Spleen (tissue), 11 donors: ENCODE results near the gene ECD. TPM values are rescaled to one million over a fixed set of nuclear protein-coding genes. Genes with fewer than 3 reads are reported as not detected.

Source experiments
- DNase-seq: peaks from one replicate; pipeline ENCODE4 v3.0.0-alpha.2; 2020
- H3K27ac ChIP-seq, 8 donors: fragments of 200-600 bp; sonication (generic) in 7 of 8; 1 replicate in 4 of 8; 2 replicates in 4 of 8; pipeline versions ENCODE4 v1.5.0 to v1.8.0; 2016 to 2021; ENCODE audit warnings: inconsistent platforms in 4 of 8, mild to moderate bottlenecking in 4 of 8, moderate library complexity in 1 of 8
- H3K27me3 ChIP-seq, 7 donors: fragments of 200-600 bp; sonication (generic) in 6 of 7; replicated peaks in 1 of 7; 1 replicate in 4 of 7; 2 replicates in 3 of 7; pipeline versions ENCODE4 v1.5.0 to v1.8.0; 2016 to 2021; ENCODE audit warnings: inconsistent platforms in 3 of 7, mild to moderate bottlenecking in 1 of 7
- H3K36me3 ChIP-seq, 6 donors: fragments of 200-600 bp; sonication (generic) in 5 of 6; 1 replicate in 4 of 6; 2 replicates in 2 of 6; pipeline versions ENCODE4 v1.5.0 to v1.8.0; 2016 to 2021; ENCODE audit warnings: inconsistent platforms in 2 of 6
- H3K4me1 ChIP-seq, 6 donors: fragments of 200-600 bp; sonication (generic) in 5 of 6; 1 replicate in 3 of 6; 2 replicates in 3 of 6; pipeline versions ENCODE4 v1.5.0 to v1.8.0; 2016 to 2021; ENCODE audit warnings: inconsistent platforms in 3 of 6
- H3K4me3 ChIP-seq, 8 donors: fragments of 200-600 bp; sonication (generic) in 7 of 8; 1 replicate in 4 of 8; 2 replicates in 4 of 8; pipeline versions ENCODE4 v1.5.0 to v1.8.0; 2016 to 2021; ENCODE audit warnings: inconsistent platforms in 4 of 8, mild to moderate bottlenecking in 4 of 8, moderate library complexity in 2 of 8
- H3K9me3 ChIP-seq, 8 donors: fragments of 200-600 bp; sonication (generic) in 7 of 8; 1 replicate in 4 of 8; 2 replicates in 4 of 8; pipeline versions ENCODE4 v1.5.0 to v1.8.0; 2016 to 2021; ENCODE audit warnings: inconsistent platforms in 4 of 8
- CTCF ChIP-seq, 11 experiments: fragments of 200-600 bp in 7 of 11; fragments of 450-650 bp in 4 of 11; sonication (generic) in 4 of 11; IDR thresholded peaks in 8 of 11; conservative IDR thresholded peaks in 3 of 11; 1 replicate in 7 of 11; 2 replicates in 4 of 11; pipeline versions ENCODE4 v1.4.0 to v1.8.0; 2016 to 2021; ENCODE audit warnings: antibody characterized with exemption in 11 of 11, inconsistent platforms in 4 of 11, mild to moderate bottlenecking in 1 of 11
- POLR2A ChIP-seq, 3 donors: fragments of 450-650 bp; IDR thresholded peaks; one replicate each; pipeline ENCODE4 v1.5.1; 2017; ENCODE audit warnings: antibody characterized with exemption in 3 of 3, mild to moderate bottlenecking in 1 of 3
- POLR2AphosphoS5 ChIP-seq, 3 donors: sonication (generic); formaldehyde crosslinking; IDR thresholded peaks; one replicate each; pipeline ENCODE4 v1.5.1; 2017; ENCODE audit warnings: antibody characterized with exemption in 3 of 3
- WGBS, 5 donors: extraction: QIAGEN DNeasy Blood & Tissue Kit in 3 of 5; methylation state at CpG; one replicate each; pipeline versions ENCODE4 v1.1.5 to v1.1.7; 2013 to 2018; 5-methylcytosine and 5-hydroxymethylcytosine counted together
- intact Hi-C: fragments of 100-400 bp; cut with DNase I; formaldehyde crosslinking; loops from one replicate; pipeline ENCODE4 v1.15.0; 2023; ENCODE audit warnings: low total_unique reads
- polyA plus RNA-seq, 3 donors: library from polyadenylated mRNA; stranded (reverse); fragments of 200-250 nt; gene quantifications; one replicate each; pipeline ENCODE4 v1.2.1, GENCODE V29; 2013
- small RNA-seq, 4 donors: library from RNA; depleted of rRNA; stranded (forward); fragments of <200 nt; gene quantifications; one replicate each; pipeline ENCODE3, GENCODE V24; 2016
- total RNA-seq, 7 donors: library from RNA; depleted of rRNA in 3 of 7; stranded (reverse); fragments of >200 nt in 3 of 7; fragmentation: NEBNext Ultra II Directional in 4 of 7; extraction: Animal tissue kit (Norgen Biotek cat#: 25700) in 4 of 7; gene quantifications; one replicate each; pipeline versions ENCODE4 v1.1.0 to v1.2.1, GENCODE V29; 2016 to 2021
- donor health status: healthy with polysubstance abuse.
- donor health status: DM: no; HTN: no; CAD: no; lungs with moderate emphysema.
- donor health status: DM: no; HTN: no; CAD: no.
- donor health status: Bipolar disorder and iron deficiency.
- donor health status: healthy.
- donor health status: DM: no; HTN: no; CAD: no.
- donor health status: DM: yes; HTN: yes; CAD: no.

ECD gene
- total and polyA plus RNA-seq, 10 donors = 7.3 to 37.8 (median 28.1) TPM

GRCh38 chr10:73084209-73084608, 83.6 kb downstream of the ECD start:
- peaks cover 0 to 25% (median 0%) of the 10 kb centered on the region in 6 donors for H3K4me1 ChIP-seq
- H3K27me3 ChIP-seq = no peaks in the 10 kb centered on the region
- no peak for DNase-seq
- peaks cover 0 to 5% (median 0%) of the 10 kb centered on the region in 6 donors for H3K36me3 ChIP-seq
- intact Hi-C loops = no loop called here
- TF ChIP-seq POLR2AphosphoS5 (IDR thresholded peaks at IDR 0.05) (no peak), CTCF (IDR thresholded peaks at IDR 0.05 in 8 of 11, conservative IDR thresholded peaks at IDR 0.05 in 3 of 11) (no peak), POLR2A (IDR thresholded peaks at IDR 0.05) (no peak)
- H3K4me3 ChIP-seq = no peak overlapping the region
- 80 to 86% (median 84%) methylated on average over 5 of the region's 5 CpGs for WGBS, 5 donors
- no peaks in the 10 kb centered on the region for H3K9me3 ChIP-seq
- H3K27ac ChIP-seq = no peak overlapping the region

Small RNA genes lying within 50 kb of the gene (small RNA-seq; reads per million reads assigned to genes)
- gene RF00019 (0 reads per million in 4 donors), gene SNORA11F (1.2 to 5.6 (median 1.8) reads per million in 4 donors)

Other genes starting within 250 kb of the ECD start
- not detected for gene PLA2G12B, start 213.2 kb downstream of the ECD start, total RNA-seq
- gene PLA2G12B, start 213.2 kb downstream of the ECD start, polyA plus RNA-seq = under 1 TPM in 1 of 3 donors, not detected in 2; 0.05 TPM
- gene P4HA1, start 71.1 kb downstream of the ECD start, total RNA-seq = 10 to 100 TPM; 25.4 to 74.1 (median 29.3) TPM
- gene P4HA1, start 71.1 kb downstream of the ECD start, polyA plus RNA-seq = 1 to 10 TPM; 5.3 to 7.8 (median 7.0) TPM
- gene NUDT13, start 57.6 kb downstream of the ECD start, total RNA-seq = 1 to 10 TPM; 1.4 to 3.3 (median 2.2) TPM
- 1 to 10 TPM; 1.9 to 3.1 (median 2.7) TPM for gene NUDT13, start 57.6 kb downstream of the ECD start, polyA plus RNA-seq
- gene FAM149B1, start 111 bp upstream of the ECD start, total RNA-seq = 10 to 100 TPM; 13.5 to 24.5 (median 18.6) TPM
- 10 to 100 TPM; 11.9 to 13.4 (median 13.3) TPM for gene FAM149B1, start 111 bp upstream of the ECD start, polyA plus RNA-seq
- gene DNAJC9, start 79.2 kb upstream of the ECD start, total RNA-seq = 10 to 100 TPM; 13.3 to 34.8 (median 21.7) TPM
- 10 to 100 TPM; 12.1 to 21.1 (median 17.2) TPM for gene DNAJC9, start 79.2 kb upstream of the ECD start, polyA plus RNA-seq
- 10 to 100 TPM; 33.2 to 63.2 (median 57.2) TPM for gene MRPS16, start 84.6 kb upstream of the ECD start, total RNA-seq
- 10 to 100 TPM; 49.8 to 74.6 (median 64.6) TPM for gene MRPS16, start 84.6 kb upstream of the ECD start, polyA plus RNA-seq
- 1 to 10 TPM; 1.3 to 5.0 (median 2.9) TPM for gene CFAP70, start 190.9 kb upstream of the ECD start, total RNA-seq
- gene CFAP70, start 190.9 kb upstream of the ECD start, polyA plus RNA-seq = 1 to 10 TPM; 2.3 to 5.7 (median 3.1) TPM
- 100 to 1,000 TPM in 3 of 7 donors, 10 to 100 TPM in 4; 87.8 to 118 (median 97.9) TPM for gene ANXA7, start 246.1 kb upstream of the ECD start, total RNA-seq
- gene ANXA7, start 246.1 kb upstream of the ECD start, polyA plus RNA-seq = 10 to 100 TPM; 40.1 to 57.3 (median 46.4) TPM